Measurements from ENCODE around the gene MRPS23. TPM values are rescaled to one million over a fixed set of nuclear protein-coding genes. Genes with fewer than 3 reads are reported as not detected.

MRPS23 gene
- total RNA-seq (2021; fragmentation: NEBNext Ultra II Directional; extraction: Animal tissue kit (Norgen Biotek cat#: 25700)): 60.4 and 73.4 TPM in 2 replicates
- 32.9 and 38.6 TPM in 2 replicates for polyA plus RNA-seq (2011; rRNA removed)
- 68.9 TPM for polyA plus RNA-seq (2011; cell fraction: cytosol; rRNA removed)
- 26.0 TPM for polyA plus RNA-seq (2011; cell fraction: nucleus; rRNA removed)
- 64.2 to 105 TPM (median 72.5 TPM) in 4 replicates for polyA plus RNA-seq (2012, experiment 1 of 2)
- polyA plus RNA-seq (2012, experiment 2 of 2): 49.1 TPM
- polyA plus RNA-seq (2013, experiment 1 of 2): 25.2 TPM
- polyA plus RNA-seq (2013, experiment 2 of 2): 26.2 TPM
- polyA minus RNA-seq (2011; rRNA and poly(A)+ RNA removed): 18.4 and 25.9 TPM in 2 replicates
- 10.5 TPM for polyA minus RNA-seq (2011; cell fraction: cytosol; rRNA and poly(A)+ RNA removed)
- 21.0 TPM for polyA minus RNA-seq (2011; cell fraction: nucleus; rRNA and poly(A)+ RNA removed)
- long read RNA-seq, experiment 1, full-length matches to known transcripts: 48 of 80 reads
- long read RNA-seq, experiment 1, partial matches to known transcripts: 30 of 80 reads
- long read RNA-seq, experiment 1, other reads (novel, unspliced or antisense): 2 of 80 reads
- long read RNA-seq, experiment 2, full-length matches to known transcripts: 297 of 307 reads
- long read RNA-seq, experiment 2, partial matches to known transcripts: 2 of 307 reads
- long read RNA-seq, experiment 2, other reads (novel, unspliced or antisense): 8 of 307 reads

DNA sequence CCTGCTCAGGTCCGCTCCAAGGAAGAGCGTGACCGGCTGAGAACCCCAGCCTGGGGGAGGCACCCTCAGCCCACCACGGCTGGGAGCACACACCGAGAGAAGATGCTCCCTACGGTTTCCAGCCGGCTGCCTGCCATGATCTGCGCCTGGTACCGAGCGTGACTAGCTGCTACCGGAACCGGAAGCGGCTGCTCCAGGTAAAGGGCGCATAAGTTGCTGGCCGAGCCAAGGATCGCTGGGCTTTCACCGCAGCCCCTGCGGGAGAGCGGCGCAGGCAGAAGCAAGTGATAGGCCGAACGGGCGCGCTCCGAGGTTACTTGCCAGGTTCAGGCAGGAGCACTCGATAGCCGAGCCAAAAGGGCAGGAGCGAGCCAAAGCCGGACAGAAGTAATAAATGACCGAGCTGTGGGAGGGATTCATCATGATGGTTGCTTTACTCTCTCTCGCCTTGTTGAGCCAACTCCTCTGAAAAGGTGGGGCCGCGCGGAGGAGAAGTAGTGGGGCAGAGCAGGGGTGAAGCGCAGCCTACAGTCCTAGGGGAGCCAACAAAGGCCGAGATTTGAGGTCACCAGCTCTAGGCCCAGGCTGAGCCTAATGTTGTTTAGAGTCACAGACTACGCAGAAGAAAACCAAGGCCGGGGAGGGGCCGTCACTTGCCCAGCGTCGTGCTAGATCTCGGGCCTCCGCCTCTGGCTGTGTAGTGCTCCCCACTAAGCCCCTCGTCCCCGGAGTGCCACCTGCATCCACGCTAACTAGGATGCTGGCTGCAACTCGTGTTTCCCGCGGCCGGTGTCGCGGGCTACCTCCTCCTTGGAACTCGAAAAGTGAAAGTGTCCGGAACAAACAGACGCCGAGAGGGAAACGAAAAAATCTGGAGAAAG, at the start of gene MRPS23:
MRPS23 (minus strand) TSS at position 171 of the 881 bp plus-strand sequence; CDS start at position 137, 34 bp downstream.
- peak within 1 kb of the TSS; percentile 79 for H3K56ac ChIP-seq (replicated peaks; ENCODE audit: insufficient read length, low read depth, low read length)
- peak within 1 kb of the TSS; percentile 78 for H4K5ac ChIP-seq (ENCODE audit: insufficient read length, low read depth, low read length)
- H3K79me2 ChIP-seq (ENCODE audit: control insufficient read depth in 1 of 2, insufficient read depth in 2 of 2, low read length in 2 of 2): peaks cover 0 to 14% of the 10 kb centered on the region in 2 experiments; a peak in 2 of 4 replicates
- DNase-seq (ENCODE audit: low read depth in 1 of 2, low spot score in 2 of 2) (peak; percentile 90 to 96), FAIRE-seq (peak; percentile 48)
- H2BK5ac ChIP-seq (ENCODE audit: low read depth, low read length): peak within 1 kb of the TSS; percentile 87
- H3K79me1 ChIP-seq (ENCODE audit: low read depth, low read length): peaks cover 3% of the 10 kb centered on the region
- no peak within 1 kb of the TSS for H3K14ac ChIP-seq (ENCODE audit: insufficient read length)
- H3K4me2 ChIP-seq (ENCODE audit: insufficient read depth in 1 of 2, low read depth in 2 of 2, low read length in 2 of 2): peak within 1 kb of the TSS; percentile 90 to 91
- peak within 1 kb of the TSS; percentile 60 for H3K4ac ChIP-seq (replicated peaks; ENCODE audit: insufficient read length, low read depth, low read length)
- peaks cover 3 to 13% (median 3%) of the 10 kb centered on the region in 4 experiments; a peak in 6 of 8 replicates for H3K36me3 ChIP-seq (ENCODE audit: control insufficient read depth in 2 of 4, insufficient read depth in 4 of 4, low read length in 3 of 4)
- no peaks in the 10 kb centered on the region for H3K9me3 ChIP-seq (ENCODE audit: insufficient read depth in 2 of 2, low read depth in 1 of 2, low read length in 1 of 2)
- H2BK20ac ChIP-seq (ENCODE audit: low read length): no peak within 1 kb of the TSS
- no peaks in the 10 kb centered on the region for H3K27me3 ChIP-seq (replicated peaks in 1 of 4; ENCODE audit: control insufficient read depth in 3 of 4, extremely low read depth in 1 of 4, insufficient read depth in 3 of 4, low read length in 3 of 4)
- peak within 1 kb of the TSS; percentile 61 for H4K91ac ChIP-seq (replicated peaks; ENCODE audit: insufficient read length, low read length)
- H3K23me2 ChIP-seq (ENCODE audit: low read depth, low read length): peaks cover 9% of the 10 kb centered on the region
- peak within 1 kb of the TSS; percentile 89 to 98 (median 94) for H3K4me3 ChIP-seq (ENCODE audit: extremely low read depth in 1 of 4, insufficient read depth in 2 of 4, low read depth in 3 of 4, low read length in 4 of 4)
- H4K8ac ChIP-seq (ENCODE audit: extremely low read depth, insufficient read depth, low read length): peak within 1 kb of the TSS; percentile 96
- ChIA-PET POLR2A (ENCODE audit: partially characterized antibody) (interaction anchor here (0.5 to 32.5 kb wide), 9 partner anchors 9 to 511 kb away, joined by 3 to 672 read pairs (median 3); partner anchors contain the start of genes SRSF1 and VEZF1), CTCF (ENCODE audit: partially characterized antibody) (interaction anchor here (0.7 to 17.1 kb wide), 9 partner anchors 8 to 146 kb away, joined by 3 to 384 read pairs (median 7); no protein-coding TSS in a partner anchor)
- H2BK120ac ChIP-seq (replicated peaks; ENCODE audit: low read depth, low read length): no peak within 1 kb of the TSS
- peak within 1 kb of the TSS; percentile 72; the same call in 1 of the 2 replicates for H2AFZ ChIP-seq (ENCODE audit: low read length)
- H3K18ac ChIP-seq (ENCODE audit: extremely low read depth, low read length): peak within 1 kb of the TSS; percentile 12; the same call in 1 of the 2 replicates
- no peak within 1 kb of the TSS for H2AK5ac ChIP-seq (ENCODE audit: low read depth, low read length)
- H3K23ac ChIP-seq (ENCODE audit: insufficient read length): no peak within 1 kb of the TSS
- peak within 1 kb of the TSS; percentile 63 for H3K27ac ChIP-seq (ENCODE audit: low read depth, low read length)
- H3K9ac ChIP-seq (replicated peaks in 1 of 4; ENCODE audit: extremely low read depth in 1 of 4, low read depth in 3 of 4, low read length in 3 of 4): peak within 1 kb of the TSS; percentile 62 to 90 (median 80)
- no peak within 1 kb of the TSS for H2BK12ac ChIP-seq (ENCODE audit: low read depth, low read length)
- no peak within 1 kb of the TSS for H2BK15ac ChIP-seq (ENCODE audit: low read length)
- no peaks in the 10 kb centered on the region for H4K20me1 ChIP-seq (replicated peaks in 1 of 2; ENCODE audit: control insufficient read depth in 1 of 2, insufficient read depth in 2 of 2, low read length in 2 of 2)
- H3K4me1 ChIP-seq (replicated peaks in 1 of 4; ENCODE audit: control insufficient read depth in 3 of 4, insufficient read depth in 4 of 4, low read length in 3 of 4): peaks cover 0 to 7% (median 3%) of the 10 kb centered on the region in 4 experiments; a peak in 3 of 7 replicates
- 6% methylated on average over 57 of the region's 57 CpGs; no CpG with 5 or more reads in 1 of the 2 experiments for WGBS, 2 experiments (ENCODE audit: extremely low coverage in 1 of 2, insufficient coverage in 1 of 2, insufficient read length in 1 of 2, insufficient replicate concordance in 2 of 2, low coverage in 1 of 2, low lambda C conversion rate in 2 of 2, missing lambda C conversion rate in 1 of 2)
- peak; percentile 84 to 98 for TF ChIP-seq SIN3A (conservative IDR thresholded peaks at IDR 0.05 in 1 of 2, IDR thresholded peaks at IDR 0.05 in 1 of 2; ENCODE audit: low read depth in 1 of 2, low read length in 2 of 2)
- peak; percentile 85 for TF ChIP-seq EGR1 (IDR thresholded peaks at IDR 0.05; ENCODE audit: borderline replicate concordance, low read depth, low read length)
- peak; percentile 99 for TF ChIP-seq GABPA (IDR thresholded peaks at IDR 0.05; ENCODE audit: borderline replicate concordance, insufficient read depth, low read length)
- peak; percentile 36; the same call in 1 of the 2 replicates for TF ChIP-seq CHD2 (IDR thresholded peaks at IDR 0.05; ENCODE audit: low read length)
- TF ChIP-seq BRCA1 (IDR thresholded peaks at IDR 0.05; ENCODE audit: low read depth, low read length): no peak
- no peak for TF ChIP-seq SIRT6 (IDR thresholded peaks at IDR 0.05; ENCODE audit: low read length)
- TF ChIP-seq YY1 (IDR thresholded peaks at IDR 0.05; ENCODE audit: low read depth, low read length): peak; percentile 93
- TF ChIP-seq TAF1 (IDR thresholded peaks at IDR 0.05; ENCODE audit: low read depth, low read length): peak; percentile 79
